HG03575 (cell line): ENCODE results near the gene PTPRR.

Source experiments
- ATAC-seq: cut with Tn5 transposase; IDR thresholded peaks from one replicate; pipeline ENCODE4 v1.9.1; 2021; ENCODE audit not compliant: unreplicated experiment, insufficient number of reproducible peaks, low FRiP score; ENCODE audit errors: extremely low read depth

PTPRR gene

DNA sequence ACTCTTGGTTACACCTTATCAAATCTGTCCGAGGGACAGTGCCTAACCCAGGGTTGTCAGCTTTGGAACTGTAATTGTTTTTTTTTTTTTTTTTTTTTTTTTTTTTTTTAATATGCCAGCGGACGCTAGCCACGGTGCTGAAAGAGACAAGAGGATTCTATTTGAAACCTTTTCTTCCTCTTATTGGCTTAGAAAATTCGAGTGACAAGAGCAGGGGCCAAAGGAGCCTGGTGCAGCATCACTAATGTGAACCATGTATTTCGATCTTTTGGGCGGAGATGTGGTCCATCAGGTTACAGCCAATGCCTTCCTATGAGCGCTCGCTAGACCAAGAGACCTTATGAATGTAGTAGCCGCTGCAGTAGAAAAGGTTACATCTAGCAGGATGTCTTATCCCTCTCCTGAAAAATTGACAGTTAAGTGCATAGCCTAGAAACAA is 922 bp downstream of the PTPRR start:
- no peak for ATAC-seq

DNA sequence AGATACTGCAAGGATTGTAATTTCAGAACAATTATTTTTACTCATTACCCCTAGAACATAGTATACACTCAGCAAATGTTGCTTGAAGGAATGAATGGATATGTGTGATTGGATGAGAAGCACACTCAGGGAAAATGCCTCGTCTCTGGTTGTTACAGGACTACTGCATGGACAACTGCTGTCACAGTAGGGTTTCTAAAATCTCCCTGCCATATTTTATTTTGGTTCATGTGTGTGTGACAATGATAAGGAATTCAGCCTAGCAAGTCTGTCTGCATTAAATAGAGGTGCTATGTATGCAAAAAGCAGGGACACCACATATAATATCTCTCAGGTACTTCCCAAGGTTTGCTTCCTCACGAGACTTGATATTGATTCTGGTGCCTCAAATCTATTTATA is 1.4 kb downstream of the PTPRR start:
- ATAC-seq = no peak

DNA sequence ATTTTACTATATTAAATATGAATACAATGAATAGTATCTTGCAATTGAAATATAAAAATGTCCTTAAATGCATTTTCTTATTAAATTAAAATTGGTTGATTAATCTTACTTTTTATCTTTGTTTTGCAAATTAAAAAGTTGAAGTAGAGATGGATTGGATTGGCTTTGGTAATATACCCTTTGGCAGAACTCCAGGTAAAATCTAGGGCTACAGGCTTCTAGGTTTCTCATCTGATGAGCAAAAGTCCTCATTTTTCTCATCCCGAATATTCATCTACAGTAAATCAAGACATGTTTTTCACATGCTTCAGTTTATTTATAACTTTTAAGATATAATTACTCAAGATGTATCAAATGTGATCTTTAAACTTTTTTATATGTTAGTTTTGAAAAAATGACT is 2.2 kb downstream of the PTPRR start:
- no peak for ATAC-seq

DNA sequence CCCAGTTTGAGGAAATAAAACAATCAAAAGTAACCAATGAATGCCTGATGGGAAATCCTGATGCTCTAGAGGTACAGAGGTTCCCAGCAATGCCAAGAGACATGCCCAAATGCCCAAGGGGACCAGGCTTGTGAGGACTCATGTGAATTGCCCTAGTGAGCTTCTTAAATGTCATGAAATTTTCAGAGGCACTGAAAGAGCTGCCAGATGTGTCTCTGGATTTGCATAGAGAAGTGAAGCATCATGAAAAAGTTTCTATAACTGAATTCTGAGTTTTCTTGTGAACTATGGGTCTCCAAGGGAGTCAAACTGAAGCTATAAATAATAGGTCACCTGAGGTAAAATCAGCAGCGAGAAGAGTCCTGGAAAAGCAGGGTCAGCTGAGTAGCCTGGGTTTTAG is 9.9 kb downstream of the PTPRR start:
- ATAC-seq = no peak

DNA sequence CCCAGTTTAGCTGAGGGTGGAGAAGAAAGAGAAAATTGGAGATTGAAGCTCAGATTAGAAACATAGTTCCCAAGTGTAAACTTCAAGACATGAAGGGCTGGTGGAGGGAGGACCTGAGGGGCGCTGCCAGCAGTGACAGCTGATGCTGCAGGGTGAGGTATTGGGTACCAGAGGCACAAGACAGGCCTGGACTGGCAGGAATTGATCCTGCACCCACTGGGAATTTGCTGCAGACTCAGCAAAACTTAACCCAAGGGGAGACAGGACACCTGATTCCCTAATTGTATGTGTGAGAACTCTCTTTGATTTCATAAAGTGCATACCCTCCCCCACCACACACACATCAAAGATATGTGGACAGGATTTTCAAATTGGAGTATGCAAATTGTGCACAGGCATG is 11.6 kb downstream of the PTPRR start:
- no peak for ATAC-seq

DNA sequence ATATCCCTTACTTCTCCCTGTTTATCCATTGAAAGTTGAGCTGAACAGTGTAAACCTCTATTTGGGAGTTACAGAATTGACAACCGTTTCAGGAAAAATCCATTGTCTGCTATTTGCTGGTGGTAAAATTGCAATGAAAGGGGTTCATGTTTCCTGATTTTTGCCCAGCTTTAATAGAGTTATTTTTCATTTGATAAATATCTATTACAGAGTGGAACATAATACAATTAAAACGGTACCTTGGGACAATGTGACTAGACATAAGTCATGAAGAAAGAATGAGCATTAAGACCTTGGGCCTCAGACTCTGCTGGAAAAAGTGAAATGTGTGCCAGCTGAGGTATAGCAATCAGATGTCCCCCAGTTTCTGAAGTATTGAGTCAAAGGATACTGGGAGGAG is 13.1 kb downstream of the PTPRR start:
- ATAC-seq = no peak

DNA sequence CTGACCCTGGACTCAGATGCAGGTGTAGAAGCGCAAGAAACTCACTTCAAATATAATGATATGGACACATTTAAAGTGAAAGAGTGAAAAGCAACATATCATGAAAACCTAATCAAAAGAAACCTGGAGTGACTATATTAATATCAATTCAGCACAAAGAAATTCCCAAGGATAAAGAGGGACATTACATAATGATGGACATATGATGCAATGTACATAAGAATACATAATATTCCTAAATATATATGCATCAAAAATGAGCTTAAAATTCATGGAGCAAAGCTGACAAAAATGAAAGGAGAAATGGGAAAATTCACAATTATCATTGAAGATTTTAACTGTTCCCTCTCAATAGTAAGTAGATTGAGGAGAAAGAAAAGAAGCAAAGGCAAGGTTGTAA is 24.6 kb downstream of the PTPRR start:
- no peak for ATAC-seq

DNA sequence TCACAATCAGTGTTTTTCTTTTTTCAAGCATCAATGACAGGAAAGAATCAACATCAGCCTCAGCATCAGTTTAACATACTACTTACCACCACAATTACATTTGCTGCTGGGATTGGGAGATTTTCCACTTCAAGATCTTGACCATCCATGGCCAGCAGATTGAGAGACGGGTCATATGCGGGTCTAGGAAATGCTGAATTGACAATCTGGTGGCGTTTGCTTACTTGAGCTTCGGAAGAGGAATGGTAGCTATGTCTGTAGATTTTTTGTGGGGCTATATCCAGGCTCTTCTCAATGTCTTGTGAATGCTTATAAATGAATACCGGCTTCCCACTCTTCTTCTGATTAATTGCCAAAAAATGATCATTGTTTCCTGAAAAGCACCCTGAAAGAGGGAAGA is 27.9 kb downstream of the PTPRR start:
- no peak for ATAC-seq

DNA sequence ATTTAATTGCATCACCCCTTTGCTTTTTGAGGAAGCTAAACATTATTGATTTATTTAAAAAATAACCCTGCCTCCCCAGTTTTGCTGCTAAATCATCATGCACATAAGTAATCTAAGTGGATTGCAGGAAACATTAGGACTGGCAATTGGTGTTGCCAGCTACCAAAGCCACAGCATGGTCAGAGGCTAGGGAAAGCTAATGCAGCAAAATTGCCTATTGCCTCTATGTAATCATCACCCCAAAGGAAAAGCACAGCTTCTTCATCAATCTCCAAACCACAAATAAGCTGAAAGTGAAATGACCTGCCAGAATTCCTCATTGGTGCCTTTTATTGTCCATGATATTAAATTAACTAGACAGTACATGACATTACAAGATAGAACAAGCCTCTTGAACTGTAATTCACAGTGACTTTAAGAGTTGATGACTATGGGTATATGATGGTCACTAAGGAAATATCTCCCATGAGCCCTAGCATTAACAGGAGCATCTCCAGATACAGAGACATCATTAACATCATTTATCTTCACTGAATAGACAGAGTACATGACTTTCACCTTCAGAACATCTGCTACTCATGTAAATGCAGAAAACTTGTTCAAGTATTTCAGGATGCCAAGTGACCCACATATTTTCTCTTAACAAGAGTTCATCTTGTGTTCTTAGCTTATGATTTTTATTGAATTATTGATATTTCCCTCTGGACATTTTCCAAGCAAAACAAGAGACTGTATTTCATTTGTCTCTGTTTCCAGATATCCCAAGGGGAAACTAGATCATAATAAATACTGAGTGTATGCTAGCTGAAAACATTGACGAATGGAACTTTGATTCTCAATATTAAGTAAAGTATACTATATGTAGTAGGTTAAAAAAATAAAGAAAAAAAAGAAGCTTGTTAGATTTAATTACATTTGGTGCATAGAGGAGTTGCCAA is 29.4 kb downstream of the PTPRR start:
- ATAC-seq = no peak

DNA sequence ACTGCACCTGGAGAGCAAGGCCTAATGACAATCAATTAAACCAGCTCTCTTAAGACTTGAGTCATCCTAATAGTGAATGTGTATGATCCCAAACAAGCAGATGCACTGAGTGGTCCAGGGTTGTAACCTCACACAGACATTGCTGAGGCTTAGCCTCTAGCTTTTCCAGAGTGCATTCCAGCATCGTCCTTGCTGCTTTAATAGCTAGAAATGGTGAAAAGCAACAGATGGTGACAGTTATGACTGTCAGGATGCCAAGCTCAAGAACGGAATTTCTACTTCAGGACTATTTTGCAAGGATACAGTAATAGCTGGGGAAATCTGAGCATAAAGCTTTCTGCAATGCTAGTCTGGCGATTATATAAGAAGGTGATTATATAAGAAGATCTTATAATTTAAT is 34.6 kb downstream of the PTPRR start:
- ATAC-seq = no peak

DNA sequence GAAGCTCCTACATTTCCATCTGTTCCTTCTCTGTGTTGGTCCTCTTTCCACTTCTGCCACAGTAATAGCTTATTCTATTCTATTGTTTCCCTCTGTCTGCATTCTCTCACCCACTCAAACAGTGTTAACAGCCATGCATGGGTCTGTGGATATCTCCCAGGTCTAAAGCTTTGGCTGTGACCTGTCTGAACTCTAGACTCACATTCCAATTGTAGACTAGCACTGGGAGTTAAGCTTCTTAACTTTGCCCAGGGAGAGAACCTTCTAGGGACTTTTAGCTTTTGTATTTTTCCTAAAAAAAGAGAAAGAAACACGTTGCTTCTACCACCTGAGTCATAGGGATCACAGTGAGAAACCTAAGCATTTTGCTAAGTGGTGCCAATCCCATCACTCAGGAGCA is 36.7 kb downstream of the PTPRR start:
- no peak for ATAC-seq

DNA sequence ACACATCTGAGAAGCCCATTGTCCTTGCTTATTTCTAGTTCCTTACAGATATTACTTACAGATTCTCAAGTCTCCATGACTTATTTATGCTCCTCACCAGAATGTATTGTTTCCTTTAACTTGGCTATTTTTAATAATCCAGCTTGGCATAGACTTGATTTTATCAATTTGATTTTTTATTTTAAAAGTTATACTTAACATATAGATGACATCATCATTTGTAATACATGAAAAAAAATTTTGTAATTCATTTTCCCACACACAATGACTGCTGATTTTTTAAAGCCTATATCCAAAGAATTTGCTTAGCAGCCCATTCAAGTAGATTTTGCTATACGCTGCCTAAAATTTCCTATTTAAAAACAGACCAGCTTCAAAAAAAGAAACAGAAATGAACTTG is 39.8 kb downstream of the PTPRR start:
- no peak for ATAC-seq

DNA sequence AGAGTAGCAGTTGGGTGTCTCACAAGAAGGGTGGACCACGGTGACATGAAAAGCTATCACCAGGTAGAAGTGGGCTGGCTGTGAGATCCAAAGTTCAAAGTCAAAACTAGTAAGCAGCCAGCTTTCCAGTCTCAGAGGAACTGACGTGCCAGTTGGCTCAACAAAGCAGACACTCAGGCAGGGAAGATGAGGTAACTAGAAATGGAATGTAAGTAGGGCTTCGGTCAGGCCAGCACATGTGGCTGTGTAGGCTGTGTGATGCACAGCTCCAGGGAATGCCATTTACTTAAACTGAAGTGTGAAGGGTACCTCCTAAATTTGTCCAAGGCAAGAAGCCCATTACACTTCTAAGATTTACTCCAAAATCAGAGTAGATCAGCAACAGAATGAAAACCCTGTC is 43.6 kb downstream of the PTPRR start:
- no peak for ATAC-seq

DNA sequence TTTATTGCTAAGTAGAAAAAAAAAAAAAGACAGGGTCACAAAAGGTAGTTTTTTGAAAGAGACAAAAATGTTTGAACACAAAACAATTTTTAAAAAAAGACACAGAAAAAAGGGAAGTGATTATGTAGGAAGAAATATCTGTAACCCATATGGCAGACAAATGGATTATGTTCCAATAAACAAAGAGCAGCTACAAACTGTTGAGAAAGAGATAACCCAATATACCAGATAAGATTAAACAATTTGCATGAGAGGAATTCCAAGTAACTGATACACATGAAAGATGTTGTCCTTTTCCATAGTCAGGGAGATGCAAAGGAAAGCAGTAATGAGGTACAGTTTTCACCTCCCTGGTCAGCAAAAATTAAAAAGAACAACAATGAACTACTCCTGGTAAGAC is 44.9 kb downstream of the PTPRR start:
- ATAC-seq = no peak

DNA sequence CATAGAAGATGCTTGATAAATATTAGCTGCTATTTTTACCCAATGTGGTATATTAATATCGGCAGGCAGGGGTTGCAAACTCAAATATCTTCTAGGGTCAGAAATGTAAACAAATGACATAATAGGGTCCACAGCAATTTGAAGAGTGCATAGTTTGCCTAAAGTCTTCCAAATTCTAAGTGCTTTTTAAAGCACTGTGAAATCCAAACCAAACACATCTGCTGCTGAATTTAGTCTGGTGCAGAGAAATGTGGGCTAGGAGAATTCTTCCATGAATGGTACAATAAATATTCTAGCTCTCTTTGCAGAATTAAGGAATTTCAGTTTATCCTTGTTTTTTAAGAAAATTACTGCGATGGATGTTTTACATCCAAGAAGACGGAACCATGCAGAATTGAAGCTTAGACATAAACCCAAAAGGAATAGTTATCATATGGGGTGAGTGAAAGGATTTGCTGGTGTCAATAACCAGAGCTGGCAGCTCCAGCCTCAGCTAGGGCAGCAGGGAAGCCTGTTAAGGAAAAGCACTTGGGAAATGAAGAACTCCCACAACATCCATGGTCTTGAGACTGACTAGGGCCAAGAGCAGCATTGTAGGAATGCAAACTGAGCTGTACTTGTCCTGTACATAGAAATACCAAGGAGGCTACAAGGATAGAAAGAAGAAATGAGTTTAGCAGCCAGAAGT is 65.5 kb downstream of the PTPRR start:
- ATAC-seq = no peak

DNA sequence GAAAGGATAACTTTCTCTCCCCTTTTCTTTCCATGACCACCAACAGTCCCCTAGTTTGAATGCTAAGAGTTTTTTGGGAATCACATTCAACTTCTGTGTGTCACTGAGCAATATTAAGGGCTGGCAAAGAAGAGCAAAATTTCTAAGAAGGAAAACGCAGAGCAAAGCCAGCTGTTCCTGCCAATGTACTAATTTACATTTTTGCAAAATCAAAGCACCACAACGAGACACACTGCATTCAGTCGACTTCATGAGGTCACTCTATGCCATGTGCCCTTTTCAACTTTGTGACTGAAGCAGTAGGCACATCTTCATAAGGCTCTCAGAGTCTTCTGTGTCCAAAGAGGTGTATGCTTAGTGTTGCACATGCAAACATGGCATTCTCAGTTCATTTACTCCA is 66.4 kb downstream of the PTPRR start:
- no peak for ATAC-seq

DNA sequence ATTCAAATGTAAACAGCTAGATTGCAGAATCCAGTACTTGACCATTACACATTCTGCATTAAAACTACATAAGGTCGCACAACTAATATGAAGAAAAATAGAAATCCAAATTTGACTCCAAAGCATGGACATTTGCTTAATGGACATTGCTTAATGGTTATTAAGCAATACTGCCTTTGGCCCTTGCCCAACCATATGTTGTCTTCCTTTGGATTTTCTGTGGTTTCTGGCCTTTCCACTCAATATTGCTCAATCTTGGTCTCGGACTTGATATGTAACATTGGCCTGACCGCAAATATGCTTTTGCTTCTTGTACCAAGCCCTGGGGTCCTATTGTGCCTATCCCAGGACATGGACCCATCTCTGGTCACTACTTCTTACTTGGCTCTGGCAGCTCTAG is 67.2 kb downstream of the PTPRR start:
- ATAC-seq = no peak

DNA sequence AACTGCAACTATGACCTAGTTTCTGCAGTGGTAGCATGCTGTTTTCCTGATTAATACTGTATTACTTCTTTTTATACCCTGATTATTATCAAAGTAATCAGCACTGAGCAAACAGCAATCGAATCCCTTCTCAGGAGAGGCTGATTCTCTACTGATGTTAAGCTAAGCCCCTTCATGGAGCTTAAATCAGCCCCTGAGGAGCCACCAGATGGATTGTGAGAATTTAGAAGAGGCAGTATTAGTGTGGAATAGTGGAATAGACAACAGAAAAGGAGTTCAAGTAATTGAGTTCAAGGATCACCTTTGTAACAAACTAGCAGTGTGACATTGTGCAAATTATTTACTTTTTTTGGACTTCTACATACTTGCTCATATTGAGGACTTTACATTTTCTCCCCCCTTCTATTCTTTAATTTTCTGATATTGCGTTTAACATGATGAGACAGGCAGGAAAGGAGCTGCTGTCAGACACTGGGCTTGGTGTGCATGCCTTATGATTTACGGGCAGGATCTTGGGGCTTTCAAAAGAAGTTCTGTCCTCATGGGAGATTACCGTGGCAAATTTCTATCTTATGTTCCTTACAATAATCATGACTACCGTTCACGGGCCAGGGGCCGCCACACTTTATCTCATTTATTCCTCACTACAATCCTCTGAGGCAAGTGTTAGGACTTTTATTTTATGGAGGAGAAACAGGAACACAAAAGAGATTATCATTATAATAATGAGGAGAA is 68.0 kb downstream of the PTPRR start:
- no peak for ATAC-seq

DNA sequence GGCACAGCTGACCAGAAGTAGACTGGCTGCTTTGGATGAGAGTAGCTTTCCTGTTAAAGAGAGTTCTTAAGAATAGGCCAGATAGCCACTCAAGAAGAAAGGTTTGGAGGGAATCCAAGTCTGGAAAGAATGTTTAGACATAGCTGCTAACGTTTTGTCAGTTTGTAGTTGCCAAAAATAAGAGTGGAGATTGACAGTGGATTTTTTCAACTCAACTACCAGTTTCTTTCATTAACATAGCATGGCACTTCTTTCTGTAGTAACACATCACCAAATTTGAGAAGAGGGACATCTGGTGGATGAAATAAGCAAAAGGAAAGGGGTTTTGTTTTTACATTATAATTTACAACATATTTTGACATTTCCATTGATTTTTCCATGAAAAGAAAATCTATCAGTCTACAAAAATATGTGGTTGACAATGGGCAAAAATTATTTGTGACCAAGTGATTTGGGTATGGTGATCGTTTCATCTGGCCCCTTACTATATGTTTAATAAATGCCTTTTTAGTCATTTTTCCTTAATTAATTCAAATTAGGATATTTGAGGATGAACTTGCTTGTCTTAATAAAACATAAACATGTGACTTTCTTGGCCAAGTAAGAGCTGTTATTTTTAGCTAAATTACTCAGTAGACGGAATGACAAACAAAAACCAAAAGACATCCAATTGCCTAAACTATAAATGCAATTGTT is 71.1 kb downstream of the PTPRR start:
- ATAC-seq = no peak
